Measurements from ENCODE around the gene MAN2A2.

MAN2A2 gene

DNA sequence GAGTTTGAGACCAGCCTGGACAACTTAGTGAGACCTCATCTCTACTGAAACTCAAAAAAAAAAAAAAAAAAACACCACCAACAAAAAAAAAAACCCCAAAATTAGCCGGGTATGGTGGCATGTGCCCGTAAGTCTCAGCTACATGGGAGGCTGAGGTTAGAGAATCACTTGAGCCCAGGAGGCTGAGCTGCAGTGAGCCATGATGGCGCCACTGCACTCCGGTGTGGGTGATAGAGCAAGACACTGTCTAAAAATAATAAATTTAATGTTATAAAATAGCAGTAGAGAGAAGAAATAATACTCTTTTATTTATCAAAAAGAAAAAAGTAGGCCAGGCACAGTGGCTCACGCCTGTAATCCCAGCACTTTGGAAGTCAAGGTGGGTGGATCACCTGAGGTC is 69.0 kb downstream of the MAN2A2 start:
- DNase-seq = no peak

Data from SHP77 treated with DMSO at 0.1 percent for 48 hours (cell line).